Mesenchymal stem cell (in vitro differentiated cells and primary cell): ENCODE measurements around the gene FGFBP1.

Experiments
- DNase-seq: peaks from one replicate; pipeline ENCODE4 v3.0.0-alpha.2; 2013
- H2AFZ ChIP-seq: one replicate; pipeline ENCODE4 v1.6.1; 2013; ENCODE audit warnings: low read depth, mild to moderate bottlenecking, control low read depth, inconsistent platforms, low read length, moderate library complexity
- H2AK5ac ChIP-seq: 2 replicates; pipeline ENCODE4 v1.6.1; 2013; ENCODE audit warnings: low read length, moderate library complexity, mild to moderate bottlenecking, inconsistent platforms; ENCODE audit not compliant: severe bottlenecking
- H2BK120ac ChIP-seq: one replicate; pipeline ENCODE4 v1.6.1; 2013; ENCODE audit warnings: low read depth, mild to moderate bottlenecking, inconsistent platforms, low read length, moderate library complexity
- H2BK12ac ChIP-seq, 2 experiments: one replicate each; pipeline ENCODE4 v1.6.1; 2013; ENCODE audit warnings: inconsistent platforms in 2 of 2, low read length in 2 of 2, mild to moderate bottlenecking in 2 of 2, moderate library complexity in 2 of 2, control low read depth in 1 of 2
- H2BK15ac ChIP-seq: one replicate; pipeline ENCODE4 v1.6.1; 2013; ENCODE audit warnings: mild to moderate bottlenecking, low read depth, inconsistent platforms; ENCODE audit not compliant: poor library complexity, severe bottlenecking
- H2BK5ac ChIP-seq: 2 replicates; pipeline ENCODE4 v1.6.1; 2013; ENCODE audit warnings: low read depth, mild to moderate bottlenecking, low read length, control low read depth, inconsistent platforms; ENCODE audit not compliant: poor library complexity, severe bottlenecking
- H3K14ac ChIP-seq, 2 experiments: one replicate each; pipeline ENCODE4 v1.6.1; 2013; ENCODE audit warnings: inconsistent platforms in 2 of 2, low read length in 2 of 2, control low read depth in 1 of 2, mild to moderate bottlenecking in 1 of 2, moderate library complexity in 1 of 2
- H3K18ac ChIP-seq, 2 experiments: one replicate each; pipeline ENCODE4 v1.6.1; 2013; ENCODE audit warnings: inconsistent platforms in 2 of 2, low read length in 2 of 2, control low read depth in 1 of 2, low read depth in 1 of 2, mild to moderate bottlenecking in 1 of 2
- H3K23ac ChIP-seq, 2 experiments: one replicate each; pipeline ENCODE4 v1.6.1; 2013; ENCODE audit warnings: inconsistent platforms in 2 of 2, low read length in 2 of 2, mild to moderate bottlenecking in 2 of 2, moderate library complexity in 2 of 2, control low read depth in 1 of 2
- H3K27ac ChIP-seq: 2 replicates; pipeline ENCODE4 v1.5.1; 2013; ENCODE audit warnings: mild to moderate bottlenecking, moderate library complexity, low read length, control low read depth, inconsistent platforms; ENCODE audit not compliant: poor library complexity, severe bottlenecking
- H3K27me3 ChIP-seq, 2 experiments: 2 replicates each; pipeline versions ENCODE4 v1.6.1 to v1.7.0; 2013; ENCODE audit warnings: low read length in 2 of 2, mild to moderate bottlenecking in 2 of 2, moderate library complexity in 2 of 2, control low read depth in 1 of 2, inconsistent platforms in 1 of 2; ENCODE audit not compliant: control insufficient read depth in 1 of 2, insufficient read depth in 1 of 2
- H3K36me3 ChIP-seq, 2 experiments: 2 replicates each; pipeline versions ENCODE4 v1.6.1 to v1.7.0; 2013; ENCODE audit warnings: low read length in 2 of 2, control low read depth in 1 of 2, inconsistent platforms in 1 of 2, low read depth in 1 of 2, mild to moderate bottlenecking in 1 of 2; ENCODE audit not compliant: insufficient read depth in 2 of 2, control insufficient read depth in 1 of 2
- H3K4ac ChIP-seq, 2 experiments: one replicate each; pipeline ENCODE4 v1.6.1; 2013; ENCODE audit warnings: inconsistent platforms in 2 of 2, low read length in 2 of 2, mild to moderate bottlenecking in 2 of 2, moderate library complexity in 2 of 2, control low read depth in 1 of 2, low read depth in 1 of 2
- H3K4me1 ChIP-seq: 2 replicates; pipeline ENCODE4 v1.6.1; 2013; ENCODE audit warnings: low read depth, low read length, control low read depth; ENCODE audit not compliant: control insufficient read depth, insufficient read depth
- H3K4me2 ChIP-seq: 2 replicates; pipeline ENCODE4 v1.6.1; 2013; ENCODE audit warnings: low read length, mild to moderate bottlenecking, inconsistent platforms; ENCODE audit not compliant: poor library complexity, severe bottlenecking
- H3K4me3 ChIP-seq, 2 experiments: 2 replicates each; pipeline versions ENCODE4 v1.5.1 to v1.7.0; 2013; ENCODE audit warnings: low read length in 2 of 2, mild to moderate bottlenecking in 2 of 2, control low read depth in 1 of 2, low read depth in 1 of 2; ENCODE audit not compliant: insufficient read depth in 1 of 2
- H3K79me1 ChIP-seq: replicated peaks from 2 replicates; pipeline ENCODE4 v1.6.1; 2013; ENCODE audit warnings: mild to moderate bottlenecking, control low read depth, low read length, inconsistent platforms; ENCODE audit not compliant: poor library complexity, severe bottlenecking
- H3K9ac ChIP-seq: 2 replicates; pipeline ENCODE4 v1.7.0; 2013; ENCODE audit warnings: mild to moderate bottlenecking, low read length, moderate library complexity
- H3K9me3 ChIP-seq: 2 replicates; pipeline ENCODE4 v1.7.0; 2013; ENCODE audit warnings: mild to moderate bottlenecking, low read length; ENCODE audit not compliant: control insufficient read depth
- H4K8ac ChIP-seq: one replicate; pipeline ENCODE4 v1.6.1; 2013; ENCODE audit warnings: inconsistent platforms, mild to moderate bottlenecking, low read length, moderate library complexity
- H4K91ac ChIP-seq: one replicate; pipeline ENCODE4 v1.6.1; 2013; ENCODE audit warnings: mild to moderate bottlenecking, low read length, inconsistent platforms
- WGBS: methylation state at CpG from one replicate; pipeline ENCODE4 v1.1.7; 2013; ENCODE audit warnings: mixed read lengths; 5-methylcytosine and 5-hydroxymethylcytosine counted together

The FGFBP1 gene

GRCh38 chr4:15931451-15932210, 6.9 kb downstream of the FGFBP1 start:
- H2BK12ac ChIP-seq: no peak overlapping the region
- no peaks in the 10 kb centered on the region for H3K9me3 ChIP-seq
- peaks cover 2% of the 10 kb centered on the region for H3K4me1 ChIP-seq
- H2AK5ac ChIP-seq: no peak overlapping the region
- no peak overlapping the region for H4K8ac ChIP-seq
- H3K9ac ChIP-seq: no peak overlapping the region
- no peak overlapping the region for H2BK5ac ChIP-seq
- no peak overlapping the region for H3K27ac ChIP-seq
- H3K18ac ChIP-seq: no peak overlapping the region
- H3K4me3 ChIP-seq: no peak overlapping the region
- no peak overlapping the region for H3K4me2 ChIP-seq
- 92% methylated on average over 2 of the region's 5 CpGs for WGBS
- H2AFZ ChIP-seq: no peak overlapping the region
- no peaks in the 10 kb centered on the region for H3K36me3 ChIP-seq
- H3K23ac ChIP-seq: no peak overlapping the region
- H4K91ac ChIP-seq: no peak overlapping the region
- H3K4ac ChIP-seq: no peak overlapping the region
- peaks cover 0 to 2% of the 10 kb centered on the region in 2 experiments for H3K27me3 ChIP-seq
- H3K14ac ChIP-seq: no peak overlapping the region
- no peak for DNase-seq
- no peak overlapping the region for H2BK15ac ChIP-seq
- H2BK120ac ChIP-seq: no peak overlapping the region
- H3K79me1 ChIP-seq: no peaks in the 10 kb centered on the region

GRCh38 chr4:15930314-15930713, 8.2 kb downstream of the FGFBP1 start:
- Histone ChIP-seq H2BK120ac (no peak overlapping the region), H3K36me3 (no peaks in the 10 kb centered on the region), H2BK15ac (no peak overlapping the region), H2AFZ (no peak overlapping the region), H2BK5ac (no peak overlapping the region), H3K9ac (peak overlapping the region; percentile 22), H2BK12ac (no peak overlapping the region), H3K9me3 (no peaks in the 10 kb centered on the region), H4K91ac (no peak overlapping the region), H3K27me3 (no peaks in the 10 kb centered on the region), H3K23ac (no peak overlapping the region), H2AK5ac (no peak overlapping the region), H3K27ac (no peak overlapping the region), H3K79me1 (no peaks in the 10 kb centered on the region), H3K14ac (no peak overlapping the region), H3K4me3 (no peak overlapping the region), H3K18ac (no peak overlapping the region), H3K4ac (no peak overlapping the region), H3K4me2 (no peak overlapping the region), H4K8ac (no peak overlapping the region), H3K4me1 (peaks cover 2% of the 10 kb centered on the region)
- WGBS: 94% methylated on average over 7 of the region's 7 CpGs
- no peak for DNase-seq

- no peak overlapping the region for H2BK120ac ChIP-seq
- no peaks in the 10 kb centered on the region for H3K79me1 ChIP-seq
- no peak overlapping the region for H2AFZ ChIP-seq
- 85% methylated on average over 3 of the region's 3 CpGs for WGBS
- no peak overlapping the region for H3K23ac ChIP-seq
- H3K27me3 ChIP-seq: no peaks in the 10 kb centered on the region
- no peak overlapping the region for H3K4me2 ChIP-seq
- H3K4me3 ChIP-seq: no peak overlapping the region
- no peak overlapping the region for H4K8ac ChIP-seq
- no peak overlapping the region for H3K27ac ChIP-seq
- no peak overlapping the region for H3K14ac ChIP-seq
- H2BK5ac ChIP-seq: no peak overlapping the region
- no peak overlapping the region for H3K18ac ChIP-seq
- no peak for DNase-seq
- H3K36me3 ChIP-seq: no peaks in the 10 kb centered on the region
- H3K4me1 ChIP-seq: peaks cover 2% of the 10 kb centered on the region
- no peak overlapping the region for H3K4ac ChIP-seq
- H2BK12ac ChIP-seq: no peak overlapping the region
- H2AK5ac ChIP-seq: no peak overlapping the region
- peak overlapping the region; percentile 22 for H3K9ac ChIP-seq
- no peak overlapping the region for H4K91ac ChIP-seq
- H2BK15ac ChIP-seq: no peak overlapping the region
- H3K9me3 ChIP-seq: no peaks in the 10 kb centered on the region
These were observed 9.0 kb downstream of the FGFBP1 start for GRCh38 chr4:15929540-15929939.

- WGBS: 90% methylated on average over 5 of the region's 5 CpGs
- Histone ChIP-seq H3K18ac (no peak overlapping the region), H2BK12ac (no peak overlapping the region), H3K14ac (no peak overlapping the region), H3K4ac (no peak overlapping the region), H2BK5ac (no peak overlapping the region), H2BK15ac (no peak overlapping the region), H3K27ac (no peak overlapping the region), H2AK5ac (no peak overlapping the region), H3K36me3 (no peaks in the 10 kb centered on the region), H2AFZ (no peak overlapping the region), H3K9ac (no peak overlapping the region), H3K79me1 (no peaks in the 10 kb centered on the region), H3K4me2 (no peak overlapping the region), H4K91ac (no peak overlapping the region), H3K4me1 (peaks cover 2% of the 10 kb centered on the region), H4K8ac (no peak overlapping the region), H3K27me3 (no peaks in the 10 kb centered on the region), H2BK120ac (no peak overlapping the region), H3K23ac (no peak overlapping the region), H3K9me3 (no peaks in the 10 kb centered on the region), H3K4me3 (no peak overlapping the region)
- no peak for DNase-seq
These were observed 9.7 kb downstream of the FGFBP1 start for GRCh38 chr4:15928883-15929282.
